ENCODE data around the gene HLCS. TPM values are rescaled to one million over a fixed set of nuclear protein-coding genes. Genes with fewer than 3 reads are reported as not detected.

Gene HLCS
- total and polyA plus RNA-seq, 2 of the 8 experiments (the other 6 are each of a cell fraction or from before 2014, with no cell fraction given), result 4.7 to 12.2 TPM

GRCh38 chr21:36910581-36911307 lies 55.7 kb downstream of the HLCS start (continued):
- TF ChIP-seq RAD21 (IDR thresholded peaks at IDR 0.05 in 1 of 2, conservative IDR thresholded peaks at IDR 0.05 in 1 of 2; ENCODE audit: low read depth in 2 of 2, low read length in 2 of 2), result no peak
- TF ChIP-seq ATF2 (IDR thresholded peaks at IDR 0.05; ENCODE audit: low read length), result no peak
- TF ChIP-seq HDAC6 (IDR thresholded peaks at IDR 0.05; ENCODE audit: low read depth, low read length), result no peak
- TF ChIP-seq TCF12 (IDR thresholded peaks at IDR 0.05; ENCODE audit: low read depth, low read length), result no peak
- no peak for TF ChIP-seq RNF2 (IDR thresholded peaks at IDR 0.05; ENCODE audit: borderline replicate concordance, low read depth, low read length, missing control alignments, poor library complexity, severe bottlenecking)

Measured in H1 (cell line).